ENCODE data around the gene IL31.
A peak's percentile ranks its signal among the peaks of the same experiment; 100 is the strongest.

The IL31 gene

GRCh38 chr12:122192441-122192840, 18.4 kb upstream of the IL31 start:
- H3K4me3 ChIP-seq (ENCODE audit: low read depth, low read length), result no peak overlapping the region
- DNase-seq (ENCODE audit: low read depth), result no peak
- in situ Hi-C loops (cut with HindIII; ENCODE audit: low sequenced_read_pairs), result no loop called here
- TF ChIP-seq, protein P1, sequence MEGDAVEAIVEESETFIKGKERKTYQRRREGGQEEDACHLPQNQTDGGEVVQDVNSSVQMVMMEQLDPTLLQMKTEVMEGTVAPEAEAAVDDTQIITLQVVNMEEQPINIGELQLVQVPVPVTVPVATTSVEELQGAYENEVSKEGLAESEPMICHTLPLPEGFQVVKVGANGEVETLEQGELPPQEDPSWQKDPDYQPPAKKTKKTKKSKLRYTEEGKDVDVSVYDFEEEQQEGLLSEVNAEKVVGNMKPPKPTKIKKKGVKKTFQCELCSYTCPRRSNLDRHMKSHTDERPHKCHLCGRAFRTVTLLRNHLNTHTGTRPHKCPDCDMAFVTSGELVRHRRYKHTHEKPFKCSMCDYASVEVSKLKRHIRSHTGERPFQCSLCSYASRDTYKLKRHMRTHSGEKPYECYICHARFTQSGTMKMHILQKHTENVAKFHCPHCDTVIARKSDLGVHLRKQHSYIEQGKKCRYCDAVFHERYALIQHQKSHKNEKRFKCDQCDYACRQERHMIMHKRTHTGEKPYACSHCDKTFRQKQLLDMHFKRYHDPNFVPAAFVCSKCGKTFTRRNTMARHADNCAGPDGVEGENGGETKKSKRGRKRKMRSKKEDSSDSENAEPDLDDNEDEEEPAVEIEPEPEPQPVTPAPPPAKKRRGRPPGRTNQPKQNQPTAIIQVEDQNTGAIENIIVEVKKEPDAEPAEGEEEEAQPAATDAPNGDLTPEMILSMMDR (IDR thresholded peaks at IDR 0.05; ENCODE audit: low read depth, low read length, missing control alignments), result no peak

GRCh38 chr12:122190842-122191668, 17.0 kb upstream of the IL31 start:
- in situ Hi-C loops (cut with HindIII; ENCODE audit: low sequenced_read_pairs), result no loop called here
- no peak overlapping the region for H3K4me3 ChIP-seq (ENCODE audit: low read depth, low read length)
- DNase-seq (ENCODE audit: low read depth), result peak; percentile 16
- TF ChIP-seq, protein P1 (IDR thresholded peaks at IDR 0.05; ENCODE audit: low read depth, low read length, missing control alignments), result peak; percentile 90

DNA sequence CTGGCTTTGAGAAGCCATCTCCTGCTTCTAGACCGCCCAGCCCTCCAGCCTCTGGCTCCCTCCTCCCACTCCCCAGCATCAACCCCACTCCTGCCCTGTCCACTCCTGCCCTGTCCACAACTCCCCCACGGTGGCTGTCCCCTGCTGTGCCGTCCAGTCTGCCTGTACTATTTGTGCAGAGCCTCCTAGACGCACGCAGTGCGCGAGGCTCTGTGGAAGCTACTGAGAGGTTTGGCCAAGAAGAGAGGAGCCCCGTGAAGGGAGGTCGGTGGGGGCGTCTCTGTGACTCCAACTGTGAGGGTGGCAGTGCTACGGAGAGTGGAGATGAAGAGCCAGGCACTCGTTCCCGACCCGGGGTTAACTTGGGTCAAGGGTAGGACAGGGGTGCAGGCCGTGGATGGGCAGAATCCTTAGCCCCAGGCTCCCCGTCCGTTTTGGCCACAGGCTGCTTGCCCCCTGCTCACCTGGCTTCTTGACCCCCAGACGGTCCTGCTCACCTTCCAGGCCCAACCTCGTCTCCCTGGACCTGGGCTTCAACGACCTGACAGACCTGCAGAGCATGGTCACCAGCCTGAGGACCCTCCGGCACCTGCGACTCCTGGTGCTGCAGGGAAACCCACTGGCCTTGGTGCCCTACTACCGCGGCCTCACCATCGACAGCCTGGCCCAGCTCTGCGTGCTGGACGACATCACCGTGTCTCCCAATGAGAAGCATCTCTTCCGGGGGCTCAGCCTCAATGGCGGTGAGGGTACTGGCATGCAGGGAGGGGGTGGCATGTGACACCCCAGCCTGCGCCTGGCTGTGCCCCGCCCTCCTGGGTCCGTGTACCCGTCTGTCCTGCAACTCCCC, 15.8 kb upstream of the IL31 start:
- no peak for DNase-seq (ENCODE audit: low read depth)
- TF ChIP-seq, protein P1 (IDR thresholded peaks at IDR 0.05; ENCODE audit: low read depth, low read length, missing control alignments), result no peak
- in situ Hi-C loops (cut with HindIII; ENCODE audit: low sequenced_read_pairs), result no loop called here
- no peak overlapping the region for H3K4me3 ChIP-seq (ENCODE audit: low read depth, low read length)

DNA sequence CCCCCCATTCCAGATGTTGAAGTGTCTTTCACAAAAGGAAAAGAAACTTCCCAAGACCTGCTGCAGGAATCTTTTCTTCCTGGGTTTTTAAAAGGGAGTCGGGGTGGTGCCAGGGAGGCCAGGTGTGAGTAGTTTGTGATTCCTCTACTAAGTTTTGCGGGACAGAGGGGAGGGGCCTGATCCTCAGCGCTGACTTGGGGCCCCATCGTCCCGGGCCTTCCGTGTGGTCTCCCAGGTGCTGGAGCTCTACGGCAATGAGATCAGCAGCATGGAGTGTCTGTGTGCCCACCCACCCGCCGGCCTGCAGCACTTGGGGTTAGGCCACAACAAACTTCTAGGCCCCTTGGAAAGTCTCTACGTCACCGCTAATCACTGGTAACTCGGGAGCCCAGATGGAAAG, 13.4 kb upstream of the IL31 start:
- in situ Hi-C loops (cut with HindIII; ENCODE audit: low sequenced_read_pairs), result no loop called here
- TF ChIP-seq, protein P1 (IDR thresholded peaks at IDR 0.05; ENCODE audit: low read depth, low read length, missing control alignments), result no peak
- no peak for DNase-seq (ENCODE audit: low read depth)
- H3K4me3 ChIP-seq (ENCODE audit: low read depth, low read length), result no peak overlapping the region

- in situ Hi-C loops (cut with HindIII; ENCODE audit: low sequenced_read_pairs), result no loop called here
These were observed 11.6 kb upstream of the IL31 start for GRCh38 chr12:122185494-122186082.

DNA sequence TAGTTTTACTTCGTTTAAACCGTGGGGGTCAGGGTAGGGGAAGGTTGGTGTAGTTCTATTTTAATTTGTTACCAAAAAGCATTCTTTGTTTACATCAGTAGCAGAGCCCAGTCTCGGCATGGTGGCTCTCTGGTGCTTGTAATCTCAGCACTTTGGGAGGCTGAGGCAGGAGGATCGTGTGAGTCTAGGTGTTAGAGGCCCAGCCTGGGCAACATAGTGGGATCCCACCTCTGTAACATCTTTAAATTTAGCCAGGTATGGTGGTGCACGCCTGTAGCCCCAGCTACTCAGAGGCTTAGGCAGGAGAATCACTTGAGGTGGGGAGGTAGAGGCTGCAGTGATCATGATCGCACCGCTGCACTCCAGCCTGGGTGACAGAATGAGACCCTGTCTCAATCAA, 11.1 kb upstream of the IL31 start:
- in situ Hi-C loops (cut with HindIII; ENCODE audit: low sequenced_read_pairs), result no loop called here
- H3K4me3 ChIP-seq (ENCODE audit: low read depth, low read length), result no peak overlapping the region
- no peak for DNase-seq (ENCODE audit: low read depth)
- TF ChIP-seq, protein P1 (IDR thresholded peaks at IDR 0.05; ENCODE audit: low read depth, low read length, missing control alignments), result no peak

More at GRCh38 chr12:122185494-122186082, 11.6 kb upstream of the IL31 start:
- DNase-seq (ENCODE audit: low read depth), result no peak
- no peak overlapping the region for H3K4me3 ChIP-seq (ENCODE audit: low read depth, low read length)
- TF ChIP-seq, protein P1 (IDR thresholded peaks at IDR 0.05; ENCODE audit: low read depth, low read length, missing control alignments), result no peak
